Rectal smooth muscle tissue (tissue), 1 donor: ENCODE measurements around the gene IQCK.

ENCODE experiments used
- H3K27ac ChIP-seq: one replicate; pipeline ENCODE4 v1.7.0; 2013; ENCODE audit warnings: low read depth, low read length, inconsistent platforms
- H3K27me3 ChIP-seq: one replicate; pipeline ENCODE4 v1.7.0; 2013; ENCODE audit warnings: low read length; ENCODE audit not compliant: control insufficient read depth, insufficient read depth
- H3K36me3 ChIP-seq: one replicate; pipeline ENCODE4 v1.7.0; 2013; ENCODE audit warnings: low read length; ENCODE audit not compliant: control insufficient read depth, insufficient read depth
- H3K4me1 ChIP-seq: one replicate; pipeline ENCODE4 v1.7.0; 2013; ENCODE audit warnings: low read length; ENCODE audit not compliant: control insufficient read depth, insufficient read depth
- H3K4me3 ChIP-seq: one replicate; pipeline ENCODE4 v1.7.0; 2013; ENCODE audit warnings: low read length
- H3K9ac ChIP-seq: one replicate; pipeline ENCODE4 v1.7.0; 2013; ENCODE audit warnings: low read length

IQCK gene

DNA sequence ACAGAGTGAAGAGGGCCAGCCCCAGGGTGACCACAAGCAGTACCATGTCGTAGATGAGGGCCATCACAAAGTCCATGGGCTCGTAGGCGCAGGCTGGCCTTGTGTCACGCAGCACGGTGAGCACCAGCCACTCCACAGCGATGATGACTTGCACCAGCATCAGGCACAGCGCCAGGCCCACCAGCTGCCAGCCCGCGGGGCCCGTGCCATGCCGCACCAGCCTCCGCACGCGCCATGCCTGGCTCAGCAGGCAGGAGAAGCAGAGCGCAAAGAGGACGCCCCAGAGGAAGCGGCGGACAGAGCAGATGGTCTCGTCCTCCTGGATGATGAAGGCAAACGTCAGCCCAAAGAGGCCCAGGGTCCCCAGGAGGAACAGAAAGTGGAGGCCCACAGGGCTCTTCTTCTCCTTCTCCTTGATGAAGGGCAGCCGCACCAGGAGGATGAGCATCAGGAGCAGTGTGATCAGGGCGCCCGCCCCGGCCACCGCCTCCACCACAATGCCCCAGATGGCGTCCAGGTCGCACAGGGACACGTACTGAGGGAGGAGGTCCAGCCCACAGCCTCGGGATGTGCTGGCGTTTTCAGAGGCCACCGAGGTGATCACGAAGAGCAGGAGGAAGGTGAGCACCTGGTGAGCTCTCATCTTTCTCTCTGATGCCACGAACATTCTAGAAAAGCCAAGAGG lies 154.2 kb downstream of the IQCK start:
- Histone ChIP-seq H3K27ac (no peak overlapping the region), H3K27me3 (peaks cover 2% of the 10 kb centered on the region), H3K4me1 (no peaks in the 10 kb centered on the region), H3K9ac (no peak overlapping the region), H3K36me3 (no peaks in the 10 kb centered on the region), H3K4me3 (no peak overlapping the region)

DNA sequence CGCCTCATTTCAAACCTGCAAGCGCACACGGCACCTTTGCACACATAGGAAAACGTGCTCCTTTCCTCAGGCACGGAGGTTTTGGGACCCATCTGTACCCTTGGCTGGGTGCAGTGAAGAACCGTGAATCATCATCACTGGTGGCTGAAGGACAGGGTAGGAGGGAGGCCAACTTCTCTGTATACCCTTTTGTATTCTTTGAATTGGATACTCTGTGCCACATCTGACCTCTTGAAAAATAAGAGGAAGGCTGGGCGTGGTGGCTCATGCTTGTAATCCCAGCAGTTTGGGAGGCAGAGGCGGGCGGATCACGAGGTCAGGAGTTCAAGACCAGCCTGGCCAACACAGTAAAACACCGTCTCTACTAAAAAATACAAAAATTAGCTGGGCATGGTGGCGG lies 154.9 kb downstream of the IQCK start:
- Histone ChIP-seq H3K27ac (no peak overlapping the region), H3K27me3 (peaks cover 2% of the 10 kb centered on the region), H3K9ac (no peak overlapping the region), H3K36me3 (no peaks in the 10 kb centered on the region), H3K4me1 (no peaks in the 10 kb centered on the region), H3K4me3 (no peak overlapping the region)

DNA sequence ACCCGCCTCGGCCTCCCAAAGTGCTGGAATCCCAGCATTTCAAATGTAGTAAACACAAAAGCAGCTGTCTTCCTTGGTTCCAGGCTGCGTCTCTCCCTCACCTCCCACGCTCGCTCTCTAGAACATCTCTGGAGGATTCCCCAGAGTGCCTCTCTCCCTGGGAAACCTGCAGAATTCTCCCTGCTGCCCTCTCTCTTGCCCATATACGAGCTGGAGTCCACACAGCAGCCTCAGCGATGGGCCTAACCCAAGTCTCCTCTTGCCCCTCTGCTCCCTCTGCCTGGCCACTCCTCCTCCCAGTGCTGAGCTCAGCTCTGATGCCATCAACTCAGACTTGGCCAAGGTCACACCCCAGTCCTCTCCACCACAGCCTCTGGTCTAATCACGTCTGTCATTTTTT lies 156.0 kb downstream of the IQCK start:
- no peak overlapping the region for H3K4me3 ChIP-seq

DNA sequence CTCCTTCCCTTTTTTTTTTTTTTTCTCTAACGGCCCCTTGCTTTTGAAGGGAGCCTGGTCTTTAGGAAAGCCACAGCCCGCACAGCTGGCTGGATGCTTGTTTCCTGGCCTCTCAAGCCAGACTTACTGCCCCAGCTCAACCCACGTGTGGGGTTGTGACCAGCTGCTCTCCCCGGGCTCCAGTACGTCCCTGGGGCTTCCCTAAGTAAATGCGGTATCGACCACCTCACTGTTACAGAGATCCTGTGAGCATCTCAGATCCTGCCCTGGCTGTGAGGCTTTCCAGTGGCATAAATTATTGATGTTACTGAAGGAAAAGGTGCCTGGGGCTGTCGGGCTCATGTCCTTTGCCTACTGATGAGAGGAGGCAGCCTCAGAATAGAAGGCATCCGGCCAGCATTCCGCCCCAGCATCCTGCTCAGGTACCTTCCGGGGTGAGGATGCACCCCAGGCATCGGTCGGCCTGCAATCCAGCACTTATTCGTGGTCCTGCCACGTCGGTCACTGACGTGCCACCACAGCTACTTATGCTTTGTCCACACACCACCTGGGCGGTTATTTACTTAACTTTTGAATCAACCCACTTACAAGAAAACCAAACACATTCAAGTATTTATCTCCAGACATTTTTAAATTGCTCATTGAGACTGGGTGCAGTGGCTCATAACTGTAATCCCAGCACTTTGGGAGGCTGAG lies 156.9 kb downstream of the IQCK start:
- Histone ChIP-seq H3K36me3 (no peaks in the 10 kb centered on the region), H3K9ac (no peak overlapping the region), H3K4me3 (no peak overlapping the region), H3K27ac (no peak overlapping the region), H3K4me1 (no peaks in the 10 kb centered on the region), H3K27me3 (peaks cover 2% of the 10 kb centered on the region)

More for the DNA sequence above, 156.0 kb downstream of the IQCK start:
- no peak overlapping the region for H3K9ac ChIP-seq
- peaks cover 2% of the 10 kb centered on the region for H3K27me3 ChIP-seq
- H3K36me3 ChIP-seq: no peaks in the 10 kb centered on the region
- H3K4me1 ChIP-seq: no peaks in the 10 kb centered on the region
- no peak overlapping the region for H3K27ac ChIP-seq

DNA sequence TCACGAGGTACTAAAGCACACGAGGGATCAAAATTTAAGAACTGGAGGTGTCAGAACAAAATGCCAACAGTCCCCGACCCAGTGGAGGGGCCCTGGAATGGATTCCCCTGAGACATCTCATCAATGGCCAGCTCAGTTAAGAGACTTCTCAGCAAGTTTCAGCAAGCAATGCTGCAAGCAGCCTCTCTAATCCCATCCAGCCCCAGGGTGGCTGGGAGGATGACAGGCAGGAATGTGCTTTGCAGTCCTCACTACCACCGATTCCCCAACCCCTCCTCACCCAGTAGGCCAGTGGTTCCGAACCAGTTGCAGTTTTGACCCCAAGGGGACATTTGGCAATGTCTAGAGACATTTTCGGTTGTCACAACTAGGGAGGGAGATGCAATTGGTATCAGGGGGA lies 157.8 kb downstream of the IQCK start:
- Histone ChIP-seq H3K4me1 (no peaks in the 10 kb centered on the region), H3K27ac (no peak overlapping the region), H3K9ac (no peak overlapping the region), H3K36me3 (no peaks in the 10 kb centered on the region), H3K27me3 (peaks cover 2% of the 10 kb centered on the region), H3K4me3 (no peak overlapping the region)

DNA sequence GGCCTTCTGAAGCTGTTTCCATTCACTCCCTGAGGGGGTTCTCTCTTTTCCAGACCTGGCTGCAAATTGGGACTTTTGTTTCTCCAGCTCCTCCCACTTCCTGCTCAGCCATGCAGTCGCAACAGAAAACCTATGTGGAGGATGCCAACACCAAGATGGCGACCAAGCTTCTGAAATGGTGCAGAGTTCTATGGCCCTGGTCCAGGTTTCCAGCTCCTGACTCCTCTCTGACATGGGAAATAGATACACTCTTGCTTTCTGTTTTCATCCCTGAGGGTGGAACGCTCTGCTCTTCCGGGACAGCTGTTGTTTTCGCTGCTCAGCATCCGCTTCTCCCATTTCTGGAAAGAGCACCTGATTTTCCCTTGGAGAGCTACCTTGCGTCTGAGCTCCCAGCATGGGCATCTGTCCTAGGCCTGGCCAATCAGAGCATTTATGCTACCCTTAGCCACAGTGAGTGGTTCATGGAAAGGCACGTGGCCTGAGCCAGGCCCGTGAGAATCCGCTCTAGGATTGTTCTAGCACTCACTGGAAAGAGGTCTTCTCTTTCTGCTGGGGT lies 158.5 kb downstream of the IQCK start:
- H3K9ac ChIP-seq: no peak overlapping the region

DNA sequence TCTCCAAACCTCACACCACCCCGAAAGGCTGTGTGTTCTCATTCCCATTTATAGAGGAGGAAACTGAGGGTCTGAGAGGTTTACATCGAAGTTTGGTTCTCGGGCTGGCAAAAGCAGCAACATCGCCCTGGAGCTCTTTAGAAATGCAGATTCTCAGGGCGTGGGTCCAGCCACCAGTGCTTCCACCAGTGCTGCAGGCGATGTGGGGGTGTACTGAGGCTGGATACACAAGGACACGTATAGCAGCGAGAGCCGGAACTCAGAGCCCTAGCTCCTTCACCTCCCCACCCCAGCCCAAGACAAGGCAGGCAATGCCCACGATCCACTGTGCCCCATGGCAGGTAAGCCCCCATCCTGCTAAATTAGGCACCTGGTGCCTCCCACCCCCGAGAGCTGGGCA lies 160.7 kb downstream of the IQCK start:
- no peaks in the 10 kb centered on the region for H3K36me3 ChIP-seq
- peaks cover 2% of the 10 kb centered on the region for H3K4me1 ChIP-seq
- H3K27ac ChIP-seq: no peak overlapping the region
- H3K4me3 ChIP-seq: no peak overlapping the region
- H3K27me3 ChIP-seq: peaks cover 2% of the 10 kb centered on the region
- H3K9ac ChIP-seq: no peak overlapping the region

More for the DNA sequence above, 158.5 kb downstream of the IQCK start:
- Histone ChIP-seq H3K36me3 (no peaks in the 10 kb centered on the region), H3K27me3 (peaks cover 2% of the 10 kb centered on the region), H3K4me1 (no peaks in the 10 kb centered on the region), H3K27ac (no peak overlapping the region), H3K4me3 (no peak overlapping the region)

DNA sequence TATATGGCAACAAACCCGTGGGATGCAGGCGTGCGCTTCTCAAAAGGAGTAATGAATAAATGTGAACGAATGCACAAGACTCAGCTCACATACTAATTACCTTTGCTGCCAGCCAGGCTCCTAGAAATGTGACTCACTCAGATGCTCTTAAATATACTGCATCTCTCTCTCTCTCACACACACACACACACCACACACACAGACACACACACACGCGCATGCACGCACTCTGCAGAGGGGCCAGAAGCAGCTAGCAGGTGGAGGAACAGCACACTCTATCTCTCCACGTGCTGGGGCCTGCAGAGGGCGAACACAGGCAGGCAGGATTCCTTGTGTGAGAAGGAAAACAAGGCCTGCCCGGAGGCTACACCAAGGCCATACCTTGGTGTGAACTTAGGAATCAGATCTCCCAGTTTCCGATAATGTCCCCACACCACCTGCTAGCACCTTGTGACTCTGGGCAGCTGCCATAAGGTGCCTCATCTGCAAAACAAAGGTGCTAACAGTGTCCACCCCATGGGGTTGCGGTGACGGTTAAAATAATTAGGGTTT lies 161.2 kb downstream of the IQCK start:
- Histone ChIP-seq H3K9ac (no peak overlapping the region), H3K4me1 (peaks cover 2% of the 10 kb centered on the region), H3K36me3 (no peaks in the 10 kb centered on the region), H3K4me3 (no peak overlapping the region), H3K27ac (no peak overlapping the region), H3K27me3 (peaks cover under 1% of the 10 kb centered on the region)

DNA sequence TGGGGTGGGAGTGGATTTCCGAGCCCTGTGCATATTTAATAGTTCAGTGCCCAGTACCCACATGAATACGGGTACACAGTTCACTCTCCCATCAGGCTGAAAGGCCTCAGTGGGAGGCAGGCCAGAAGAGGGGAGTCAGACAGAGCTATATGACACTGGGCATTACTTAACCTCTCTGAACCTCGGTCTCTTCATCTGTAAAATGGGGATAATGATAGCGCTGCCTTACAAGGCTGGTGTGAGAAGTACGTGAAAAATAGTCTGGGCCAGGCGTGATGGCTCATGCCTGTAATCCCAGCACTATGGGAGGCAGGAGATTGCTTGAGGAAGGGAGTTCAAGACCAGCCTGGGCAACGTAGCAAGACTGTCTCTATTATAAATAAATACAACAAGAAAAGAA lies 163.0 kb downstream of the IQCK start:
- Histone ChIP-seq H3K4me3 (no peak overlapping the region), H3K27me3 (peaks cover 9% of the 10 kb centered on the region), H3K36me3 (no peaks in the 10 kb centered on the region), H3K27ac (no peak overlapping the region), H3K9ac (no peak overlapping the region), H3K4me1 (peaks cover 4% of the 10 kb centered on the region)

DNA sequence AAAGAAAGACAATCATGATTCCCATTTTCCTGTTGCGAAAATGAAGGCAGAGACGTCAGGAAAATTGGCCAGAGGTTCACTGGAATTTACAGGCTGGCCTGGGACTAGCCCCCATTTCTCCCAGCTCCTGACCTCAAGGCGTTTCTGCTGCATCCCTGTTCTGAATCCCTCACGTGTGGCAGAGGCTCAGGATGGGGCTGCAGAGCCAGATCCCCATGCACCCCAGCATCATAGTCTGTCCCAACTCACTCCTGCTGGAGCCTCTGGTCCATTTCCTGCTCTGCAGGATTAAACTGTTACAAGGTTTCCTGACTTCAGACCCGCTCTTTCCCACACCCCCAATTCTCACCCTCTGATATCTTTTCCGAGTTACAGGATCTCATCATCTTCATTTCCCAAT lies 163.7 kb downstream of the IQCK start:
- Histone ChIP-seq H3K4me3 (no peak overlapping the region), H3K4me1 (peaks cover 8% of the 10 kb centered on the region)

DNA sequence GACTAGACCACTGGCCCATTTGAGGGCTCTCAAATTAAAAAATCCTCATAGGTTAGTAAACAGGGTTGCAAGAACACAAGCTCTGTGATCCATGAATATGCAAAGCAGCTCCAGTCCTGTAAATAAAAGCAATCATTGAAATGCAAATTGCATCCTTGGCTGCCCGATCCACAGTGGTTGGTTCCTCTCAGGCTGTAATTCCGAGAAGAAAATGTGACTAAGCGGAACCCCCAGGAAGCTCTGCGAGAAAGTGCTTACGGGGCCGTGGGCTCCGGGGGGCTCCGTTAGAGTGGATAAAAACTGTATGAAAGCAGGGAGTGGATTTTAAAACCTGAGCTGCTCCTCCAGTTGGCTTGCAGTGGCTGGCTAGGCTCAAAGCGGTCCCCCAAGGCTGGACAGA lies 164.1 kb downstream of the IQCK start:
- Histone ChIP-seq H3K4me3 (no peak overlapping the region), H3K27me3 (peaks cover 11% of the 10 kb centered on the region), H3K27ac (no peak overlapping the region), H3K36me3 (no peaks in the 10 kb centered on the region), H3K4me1 (peaks cover 8% of the 10 kb centered on the region), H3K9ac (no peak overlapping the region)

More for the DNA sequence above, 163.7 kb downstream of the IQCK start:
- Histone ChIP-seq H3K9ac (no peak overlapping the region), H3K27ac (no peak overlapping the region), H3K27me3 (peaks cover 11% of the 10 kb centered on the region), H3K36me3 (no peaks in the 10 kb centered on the region)

DNA sequence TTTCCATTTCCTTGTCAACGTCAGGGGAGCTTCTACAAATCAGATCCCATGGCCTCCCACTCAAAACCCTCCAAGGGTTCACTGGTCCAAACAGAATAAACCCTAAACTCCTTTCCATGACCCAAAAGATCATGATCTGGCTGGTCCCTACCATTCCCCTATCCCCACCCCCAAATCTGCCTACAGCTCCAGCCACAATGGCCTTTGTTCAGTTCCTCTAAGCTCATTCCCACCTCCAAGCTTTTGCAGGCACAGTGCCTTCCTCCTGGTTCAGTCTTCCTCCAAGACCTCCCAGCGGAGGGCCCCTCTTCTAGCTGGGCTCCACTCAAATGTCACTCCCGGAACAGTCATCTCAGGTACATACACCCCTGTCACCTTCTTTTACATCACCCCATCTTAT lies 164.6 kb downstream of the IQCK start:
- H3K27me3 ChIP-seq: peaks cover 11% of the 10 kb centered on the region
- no peak overlapping the region for H3K9ac ChIP-seq
- H3K27ac ChIP-seq: no peak overlapping the region
- no peak overlapping the region for H3K4me3 ChIP-seq
- H3K4me1 ChIP-seq: peaks cover 8% of the 10 kb centered on the region
- no peaks in the 10 kb centered on the region for H3K36me3 ChIP-seq
